Bronchial epithelial cell (primary cell): ENCODE results near the gene ZBED1. TPM values are rescaled to one million over a fixed set of nuclear protein-coding genes. Genes with fewer than 3 reads are reported as not detected.

Experiments used
- DNase-seq: peaks from one replicate; pipeline ENCODE4 v3.0.0-alpha.2; 2010; ENCODE audit warnings: low read depth
- FAIRE-seq: peaks from 2 replicates; lab custom pipeline; 2011; peaks lifted over from hg19 to GRCh38; lab: Jason Lieb, UNC
- H3K27me3 ChIP-seq: 2 replicates; pipeline ENCODE4 v1.5.1; 2011; ENCODE audit warnings: low read length; ENCODE audit not compliant: control insufficient read depth, insufficient read depth
- H3K36me3 ChIP-seq: 2 replicates; pipeline ENCODE4 v1.5.1; 2011; ENCODE audit warnings: low read length; ENCODE audit not compliant: control insufficient read depth, insufficient read depth
- H3K4me3 ChIP-seq: 2 replicates; pipeline ENCODE4 v1.5.1; 2011; ENCODE audit warnings: mild to moderate bottlenecking, low read depth, low read length, control low read depth
- CTCF ChIP-seq: IDR thresholded peaks from 2 replicates; pipeline ENCODE4 v1.5.1; 2011; ENCODE audit warnings: mild to moderate bottlenecking, moderate library complexity, low read length, control low read depth, inconsistent platforms; ENCODE audit not compliant: insufficient read depth, severe bottlenecking
- total RNA-seq: library from RNA; depleted of rRNA; stranded (reverse); fragments of >200 nt; gene quantifications from 2 replicates; pipeline ENCODE4 v1.2.1, GENCODE V29; 2014

Gene ZBED1
- total RNA-seq, 1 donor from 2014 or later: 11.6 TPM

- no peaks in the 10 kb centered on the region for H3K27me3 ChIP-seq
- no peak overlapping the region for H3K4me3 ChIP-seq
- H3K36me3 ChIP-seq: no peaks in the 10 kb centered on the region
- no peak for DNase-seq
- FAIRE-seq: no peak
- TF ChIP-seq CTCF: no peak
Measured at GRCh38 chrX:2503591-2504500, 3.1 kb upstream of the ZBED1 start.

GRCh38 chrX:2502668-2503519, 2.1 kb upstream of the ZBED1 start:
- Histone ChIP-seq H3K4me3 (no peak overlapping the region), H3K36me3 (no peaks in the 10 kb centered on the region), H3K27me3 (no peaks in the 10 kb centered on the region)
- FAIRE-seq (no peak), DNase-seq (peak; percentile 28)
- TF ChIP-seq CTCF: no peak

- H3K27me3 ChIP-seq: no peaks in the 10 kb centered on the region
- FAIRE-seq: no peak
- H3K36me3 ChIP-seq: no peaks in the 10 kb centered on the region
- no peak for DNase-seq
- no peak overlapping the region for H3K4me3 ChIP-seq
- TF ChIP-seq CTCF: no peak
Measured at GRCh38 chrX:2502120-2502667, 1.4 kb upstream of the ZBED1 start.

- FAIRE-seq: no peak
Measured at GRCh38 chrX:2501559-2502102, 855 bp upstream of the ZBED1 start.

More at GRCh38 chrX:2501559-2502102, 855 bp upstream of the ZBED1 start:
- no peaks in the 10 kb centered on the region for H3K27me3 ChIP-seq
- no peak for DNase-seq
- H3K4me3 ChIP-seq: no peak overlapping the region
- H3K36me3 ChIP-seq: no peaks in the 10 kb centered on the region
- no peak for TF ChIP-seq CTCF
